ENCODE measurements around the gene USP17L27. TPM values are rescaled to one million over a fixed set of nuclear protein-coding genes. Genes with fewer than 3 reads are reported as not detected.

Gene USP17L27
- total RNA-seq (2022; extraction: Qiagen RNA extraction) = not detected in 5 replicates

DNA sequence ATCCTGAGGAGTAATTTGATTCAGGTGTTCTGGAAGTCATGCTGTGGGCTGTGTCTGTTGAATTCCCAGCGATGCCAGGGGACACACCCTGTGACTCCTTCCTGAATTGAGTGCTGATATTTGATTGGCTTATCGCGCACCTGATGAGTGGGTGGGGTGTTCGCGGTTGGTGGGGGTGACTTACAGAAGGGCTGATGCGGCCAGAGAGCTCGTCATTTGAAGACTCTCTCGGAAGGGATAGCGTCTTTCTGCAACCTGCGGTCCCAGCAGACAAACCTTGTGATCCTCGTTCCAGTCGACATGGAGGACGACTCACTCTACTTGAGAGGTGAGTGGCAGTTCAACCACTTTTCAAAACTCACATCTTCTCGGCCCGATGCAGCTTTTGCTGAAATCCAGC is at the start of gene USP17L27:
USP17L27 (plus strand) TSS at position 301 of the 400 bp plus-strand sequence; CDS start at position 301, 0 bp downstream.

GRCh38 chr4:9324865-9325264 is 19.1 kb upstream of the USP17L27 start, which contains the start of gene USP17L24:
Gene USP17L24, plus strand, starts transcription at chr4:9325165. Its CDS starts 0 bp downstream, at chr4:9325165.

DNA sequence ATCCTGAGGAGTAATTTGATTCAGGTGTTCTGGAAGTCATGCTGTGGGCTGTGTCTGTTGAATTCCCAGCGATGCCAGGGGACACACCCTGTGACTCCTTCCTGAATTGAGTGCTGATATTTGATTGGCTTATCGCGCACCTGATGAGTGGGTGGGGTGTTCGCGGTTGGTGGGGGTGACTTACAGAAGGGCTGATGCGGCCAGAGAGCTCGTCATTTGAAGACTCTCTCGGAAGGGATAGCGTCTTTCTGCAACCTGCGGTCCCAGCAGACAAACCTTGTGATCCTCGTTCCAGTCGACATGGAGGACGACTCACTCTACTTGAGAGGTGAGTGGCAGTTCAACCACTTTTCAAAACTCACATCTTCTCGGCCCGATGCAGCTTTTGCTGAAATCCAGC is 14.3 kb upstream of the USP17L27 start, which contains the start of gene USP17L25:
USP17L25 (plus strand) TSS at position 301 of the 400 bp plus-strand sequence; CDS start at position 301, 0 bp downstream.

GRCh38 chr4:9334358-9334757 is 9.6 kb upstream of the USP17L27 start, which contains the start of gene USP17L26:
Gene USP17L26, plus strand, starts transcription at chr4:9334658. Its CDS starts 0 bp downstream, at chr4:9334658.

GRCh38 chr4:9339103-9339502 is 4.8 kb upstream of the USP17L27 start, which contains the start of gene USP17L5:
Gene USP17L5, plus strand, starts transcription at chr4:9339403. Its CDS starts 0 bp downstream, at chr4:9339403.

GRCh38 chr4:9348593-9348992 is 4.6 kb downstream of the USP17L27 start, which contains the start of gene USP17L28:
Gene USP17L28, plus strand, starts transcription at chr4:9348893. Its CDS starts 0 bp downstream, at chr4:9348893.

DNA sequence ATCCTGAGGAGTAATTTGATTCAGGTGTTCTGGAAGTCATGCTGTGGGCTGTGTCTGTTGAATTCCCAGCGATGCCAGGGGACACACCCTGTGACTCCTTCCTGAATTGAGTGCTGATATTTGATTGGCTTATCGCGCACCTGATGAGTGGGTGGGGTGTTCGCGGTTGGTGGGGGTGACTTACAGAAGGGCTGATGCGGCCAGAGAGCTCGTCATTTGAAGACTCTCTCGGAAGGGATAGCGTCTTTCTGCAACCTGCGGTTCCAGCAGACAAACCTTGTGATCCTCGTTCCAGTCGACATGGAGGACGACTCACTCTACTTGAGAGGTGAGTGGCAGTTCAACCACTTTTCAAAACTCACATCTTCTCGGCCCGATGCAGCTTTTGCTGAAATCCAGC is 9.4 kb downstream of the USP17L27 start, which contains the start of gene USP17L29:
USP17L29 (plus strand) TSS at position 301 of the 400 bp plus-strand sequence; CDS start at position 301, 0 bp downstream.

DNA sequence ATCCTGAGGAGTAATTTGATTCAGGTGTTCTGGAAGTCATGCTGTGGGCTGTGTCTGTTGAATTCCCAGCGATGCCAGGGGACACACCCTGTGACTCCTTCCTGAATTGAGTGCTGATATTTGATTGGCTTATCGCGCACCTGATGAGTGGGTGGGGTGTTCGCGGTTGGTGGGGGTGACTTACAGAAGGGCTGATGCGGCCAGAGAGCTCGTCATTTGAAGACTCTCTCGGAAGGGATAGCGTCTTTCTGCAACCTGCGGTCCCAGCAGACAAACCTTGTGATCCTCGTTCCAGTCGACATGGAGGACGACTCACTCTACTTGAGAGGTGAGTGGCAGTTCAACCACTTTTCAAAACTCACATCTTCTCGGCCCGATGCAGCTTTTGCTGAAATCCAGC is 18.9 kb downstream of the USP17L27 start, which contains the start of gene USP17L30:
USP17L30 (plus strand) TSS at position 301 of the 400 bp plus-strand sequence; CDS start at position 301, 0 bp downstream.

Other genes with a start within 250 kb of the USP17L27 start
- not detected in 5 replicates for gene FAM90A26, start 173.7 kb upstream of the USP17L27 start, total RNA-seq (2022; extraction: Qiagen RNA extraction)
- not detected in 5 replicates for gene USP17L10, start 133.5 kb upstream of the USP17L27 start, total RNA-seq (2022; extraction: Qiagen RNA extraction)
- not detected in 5 replicates for gene USP17L11, start 128.7 kb upstream of the USP17L27 start, total RNA-seq (2022; extraction: Qiagen RNA extraction)
- gene USP17L12, start 124.0 kb upstream of the USP17L27 start, total RNA-seq (2022; extraction: Qiagen RNA extraction) = not detected in 5 replicates
- gene USP17L13, start 119.3 kb upstream of the USP17L27 start, total RNA-seq (2022; extraction: Qiagen RNA extraction) = not detected in 5 replicates
- not detected in 5 replicates for gene USP17L15, start 109.8 kb upstream of the USP17L27 start, total RNA-seq (2022; extraction: Qiagen RNA extraction)
- gene USP17L17, start 100.3 kb upstream of the USP17L27 start, total RNA-seq (2022; extraction: Qiagen RNA extraction) = not detected in 5 replicates
- gene USP17L18, start 95.5 kb upstream of the USP17L27 start, total RNA-seq (2022; extraction: Qiagen RNA extraction) = not detected in 5 replicates
- gene USP17L19, start 90.8 kb upstream of the USP17L27 start, total RNA-seq (2022; extraction: Qiagen RNA extraction) = not detected in 5 replicates
- gene USP17L20, start 86.0 kb upstream of the USP17L27 start, total RNA-seq (2022; extraction: Qiagen RNA extraction) = not detected in 5 replicates
- gene USP17L21, start 81.3 kb upstream of the USP17L27 start, total RNA-seq (2022; extraction: Qiagen RNA extraction) = not detected in 5 replicates
- gene USP17L22, start 76.5 kb upstream of the USP17L27 start, total RNA-seq (2022; extraction: Qiagen RNA extraction) = not detected in 5 replicates
- not detected in 5 replicates for gene USP17L24, start 19.0 kb upstream of the USP17L27 start, total RNA-seq (2022; extraction: Qiagen RNA extraction)
- not detected in 5 replicates for gene USP17L25, start 14.2 kb upstream of the USP17L27 start, total RNA-seq (2022; extraction: Qiagen RNA extraction)
- not detected in 5 replicates for gene USP17L26, start 9.5 kb upstream of the USP17L27 start, total RNA-seq (2022; extraction: Qiagen RNA extraction)
- gene USP17L5, start 4.7 kb upstream of the USP17L27 start, total RNA-seq (2022; extraction: Qiagen RNA extraction) = not detected in 5 replicates
- not detected in 5 replicates for gene USP17L28, start 4.7 kb downstream of the USP17L27 start, total RNA-seq (2022; extraction: Qiagen RNA extraction)
- gene USP17L29, start 9.5 kb downstream of the USP17L27 start, total RNA-seq (2022; extraction: Qiagen RNA extraction) = not detected in 5 replicates
- not detected in 5 replicates for gene USP17L30, start 19.0 kb downstream of the USP17L27 start, total RNA-seq (2022; extraction: Qiagen RNA extraction)
- not detected in 5 replicates for gene DEFB131A, start 100.3 kb downstream of the USP17L27 start, total RNA-seq (2022; extraction: Qiagen RNA extraction)